ENCODE measurements around the gene IGFBP5. TPM values are rescaled to one million over a fixed set of nuclear protein-coding genes. Genes with fewer than 3 reads are reported as not detected.

The IGFBP5 gene
- total RNA-seq, 4 donors from 2014 or later, result 27.7 to 460 (median 134) TPM

DNA sequence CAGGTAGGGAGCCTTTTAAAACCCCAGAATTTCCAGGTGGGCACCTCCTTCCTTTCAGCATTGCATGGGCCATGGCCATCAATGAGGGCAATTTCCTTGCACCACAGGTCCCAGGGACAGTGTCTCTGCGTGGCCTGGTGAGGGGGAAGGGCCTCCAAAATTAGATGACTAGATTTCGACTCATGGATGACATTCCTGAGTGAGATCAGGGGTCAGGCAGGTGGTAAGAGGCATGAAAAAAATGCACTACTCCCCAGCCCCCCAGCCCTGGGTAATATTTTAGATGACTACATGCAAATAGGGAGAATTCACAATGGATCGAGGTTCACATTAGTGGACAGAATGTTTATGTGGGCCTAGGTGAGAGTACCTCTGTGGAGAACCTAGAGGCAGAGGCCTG, 19.0 kb upstream of the IGFBP5 start:
- TF ChIP-seq POLR2A (IDR thresholded peaks at IDR 0.05), result no peak
- TF ChIP-seq, protein P1, sequence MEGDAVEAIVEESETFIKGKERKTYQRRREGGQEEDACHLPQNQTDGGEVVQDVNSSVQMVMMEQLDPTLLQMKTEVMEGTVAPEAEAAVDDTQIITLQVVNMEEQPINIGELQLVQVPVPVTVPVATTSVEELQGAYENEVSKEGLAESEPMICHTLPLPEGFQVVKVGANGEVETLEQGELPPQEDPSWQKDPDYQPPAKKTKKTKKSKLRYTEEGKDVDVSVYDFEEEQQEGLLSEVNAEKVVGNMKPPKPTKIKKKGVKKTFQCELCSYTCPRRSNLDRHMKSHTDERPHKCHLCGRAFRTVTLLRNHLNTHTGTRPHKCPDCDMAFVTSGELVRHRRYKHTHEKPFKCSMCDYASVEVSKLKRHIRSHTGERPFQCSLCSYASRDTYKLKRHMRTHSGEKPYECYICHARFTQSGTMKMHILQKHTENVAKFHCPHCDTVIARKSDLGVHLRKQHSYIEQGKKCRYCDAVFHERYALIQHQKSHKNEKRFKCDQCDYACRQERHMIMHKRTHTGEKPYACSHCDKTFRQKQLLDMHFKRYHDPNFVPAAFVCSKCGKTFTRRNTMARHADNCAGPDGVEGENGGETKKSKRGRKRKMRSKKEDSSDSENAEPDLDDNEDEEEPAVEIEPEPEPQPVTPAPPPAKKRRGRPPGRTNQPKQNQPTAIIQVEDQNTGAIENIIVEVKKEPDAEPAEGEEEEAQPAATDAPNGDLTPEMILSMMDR (IDR thresholded peaks at IDR 0.05), result no peak
- no peak for DNase-seq (ENCODE audit: low spot score in 2 of 2)
- intact Hi-C loops (cut with DNase I; ENCODE audit: low total_unique reads), result no loop called here
- H3K4me3 ChIP-seq (ENCODE audit: low read depth, poor library complexity, severe bottlenecking), result no peak overlapping the region
- WGBS, 2 donors, result 55 to 72% methylated on average over 3 of the region's 3 CpGs

DNA sequence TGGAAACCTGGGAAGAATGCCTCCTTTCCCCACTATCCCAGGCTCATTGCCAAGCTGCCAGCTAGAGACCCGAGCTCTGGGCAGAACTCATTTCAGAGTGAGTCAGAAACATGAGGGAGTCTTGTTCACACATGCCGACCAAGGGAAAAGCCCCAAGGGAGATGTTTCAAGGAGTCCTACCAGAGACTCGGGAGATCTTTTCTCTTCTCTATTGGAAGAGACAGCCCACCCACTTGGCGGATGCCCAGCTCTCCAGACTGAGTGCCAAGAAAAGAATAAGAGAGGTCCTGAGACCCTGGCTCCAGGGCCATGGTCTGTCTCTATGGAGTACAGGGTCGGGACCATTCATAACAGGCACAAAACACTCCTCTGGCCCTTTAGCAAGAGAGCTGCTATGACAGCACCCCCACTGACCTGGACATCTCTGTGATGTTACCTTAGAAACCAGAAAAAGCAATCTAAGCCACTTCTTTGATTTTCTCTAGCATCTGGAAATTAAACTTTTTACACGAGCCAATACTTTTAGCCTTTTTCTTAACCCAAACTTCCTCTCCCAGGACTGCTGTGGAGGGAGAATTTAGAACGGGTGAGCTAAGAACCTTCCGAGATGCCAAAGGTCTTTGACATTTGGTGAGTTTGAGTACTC, 18.5 kb upstream of the IGFBP5 start:
- intact Hi-C loops (cut with DNase I; ENCODE audit: low total_unique reads), result no loop called here
- 20 to 26% methylated on average over 8 of the region's 8 CpGs for WGBS, 2 donors
- no peak for TF ChIP-seq POLR2A (IDR thresholded peaks at IDR 0.05)
- TF ChIP-seq, protein P1 (IDR thresholded peaks at IDR 0.05), result no peak
- peak; percentile 70 to 91 for DNase-seq (ENCODE audit: low spot score in 2 of 2)
- H3K4me3 ChIP-seq (ENCODE audit: low read depth, poor library complexity, severe bottlenecking), result no peak overlapping the region

DNA sequence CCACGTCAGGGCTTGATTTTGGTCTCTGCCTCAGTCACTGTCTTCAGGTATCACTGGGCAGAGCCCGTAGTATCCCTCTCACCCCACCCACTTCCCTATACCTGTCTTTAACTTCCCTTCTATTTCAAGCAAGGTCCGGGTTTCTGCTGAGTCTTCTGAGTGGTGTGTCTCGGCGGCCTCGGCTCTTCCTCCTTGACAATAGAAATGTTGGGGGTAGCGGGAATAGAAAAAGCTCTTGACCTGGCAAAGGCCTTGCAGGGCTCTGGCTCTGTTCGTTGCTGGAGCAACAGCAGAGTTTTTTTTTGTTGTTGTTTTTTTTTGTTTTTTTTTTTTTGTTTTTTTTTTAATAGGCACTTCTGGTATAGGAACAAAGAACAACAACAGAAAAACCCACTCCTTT, 16.0 kb upstream of the IGFBP5 start:
- 46 to 52% methylated on average over 8 of the region's 8 CpGs for WGBS, 2 donors
- intact Hi-C loops (cut with DNase I; ENCODE audit: low total_unique reads), result no loop called here
- TF ChIP-seq POLR2A (IDR thresholded peaks at IDR 0.05), result no peak
- TF ChIP-seq, protein P1 (IDR thresholded peaks at IDR 0.05), result no peak
- peak in 1 of 2 donors; percentile 77 for DNase-seq (ENCODE audit: low spot score in 2 of 2)
- H3K4me3 ChIP-seq (ENCODE audit: low read depth, poor library complexity, severe bottlenecking), result no peak overlapping the region

DNA sequence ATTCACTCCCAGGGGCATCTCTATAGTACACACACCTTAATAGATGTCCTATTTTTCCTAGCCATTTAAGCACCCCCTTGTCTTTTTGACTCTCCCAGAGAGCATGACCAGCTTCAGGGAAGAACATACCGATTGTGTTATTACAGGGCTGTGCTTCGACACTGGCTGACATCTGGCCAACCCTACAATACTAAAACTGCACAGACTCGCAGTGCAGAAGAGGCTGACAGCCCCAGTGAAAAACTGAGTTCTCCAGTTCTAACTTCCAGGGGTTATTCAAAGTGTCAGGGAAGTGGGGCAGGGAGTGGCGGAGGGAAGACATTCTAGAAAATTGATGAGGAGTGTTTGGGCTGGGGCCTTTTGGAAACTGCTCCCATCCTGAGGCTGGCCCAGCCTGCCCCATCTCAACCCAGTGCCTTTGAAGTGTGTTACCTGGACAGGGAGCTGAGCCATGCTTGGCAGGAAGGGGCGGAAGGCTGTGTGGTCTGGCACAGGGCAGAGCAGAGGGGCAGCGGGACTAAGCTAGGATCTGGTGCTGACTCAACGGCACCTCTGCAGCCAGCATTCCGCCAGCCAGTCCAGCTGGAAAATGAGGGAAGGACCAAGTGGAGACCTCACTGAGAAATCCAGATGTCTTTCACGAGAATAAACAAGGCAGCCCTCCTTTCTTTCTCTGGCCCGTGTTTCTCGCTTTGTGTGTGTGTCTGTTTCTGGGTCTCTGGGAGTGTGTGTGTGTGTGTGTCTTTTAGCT, 15.4 kb upstream of the IGFBP5 start:
- DNase-seq (ENCODE audit: low spot score in 2 of 2), result peak in 1 of 2 donors; percentile 88
- intact Hi-C loops (cut with DNase I; ENCODE audit: low total_unique reads), result no loop called here
- 34 to 35% methylated on average over 11 of the region's 11 CpGs for WGBS, 2 donors
- H3K4me3 ChIP-seq (ENCODE audit: low read depth, poor library complexity, severe bottlenecking), result no peak overlapping the region
- TF ChIP-seq, protein P1 (IDR thresholded peaks at IDR 0.05), result no peak
- TF ChIP-seq POLR2A (IDR thresholded peaks at IDR 0.05), result no peak

DNA sequence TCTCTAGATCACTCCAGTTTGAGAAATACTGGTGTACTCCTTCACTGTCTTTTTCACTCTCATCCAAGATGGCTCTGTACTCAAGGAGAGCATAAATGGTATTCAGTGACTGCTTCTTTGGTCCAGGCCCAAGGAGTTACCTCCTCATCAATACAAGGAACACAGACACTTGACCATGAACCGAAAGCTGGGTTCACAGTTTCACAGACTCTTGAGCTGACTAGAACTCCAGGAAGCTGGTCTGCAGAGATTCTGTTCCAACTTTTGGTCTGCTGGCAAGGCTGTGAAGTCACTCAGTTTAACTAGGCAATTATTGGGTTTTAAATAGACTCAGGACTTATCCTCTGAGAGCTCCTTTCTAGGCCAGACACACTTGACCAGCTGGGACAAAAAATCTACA, 7.4 kb upstream of the IGFBP5 start:
- 71 to 78% methylated on average over 1 of the region's 1 CpG for whole genome bisulfite sequencing, 2 donors
- intact Hi-C loops (cut with DNase I; ENCODE audit: low total_unique reads), result no loop called here
- no peak overlapping the region for H3K4me3 ChIP-seq (ENCODE audit: low read depth, poor library complexity, severe bottlenecking)
- TF ChIP-seq, protein P1 (IDR thresholded peaks at IDR 0.05), result no peak
- no peak for TF ChIP-seq POLR2A (IDR thresholded peaks at IDR 0.05)
- DNase-seq (ENCODE audit: low spot score in 2 of 2), result no peak

Measured in lower leg skin (tissue), 4 donors.